T47D (cell line): ENCODE results near the gene NUP43.
"Not testable (repeated sequence)": the region's sequence is repeated elsewhere in the genome, so short reads cannot be mapped to it uniquely, and the experiment has no call there.

Experiments used
- DNase-seq, 2 experiments: peaks; one replicate each; pipeline versions ENCODE4 v3.0.0 to v3.0.0-alpha.2; 2011 to 2012; ENCODE audit warnings: low read depth in 1 of 2, low spot score in 1 of 2
- JUND ChIP-seq: IDR thresholded peaks from 2 replicates; pipeline ENCODE4 v1.6.1; 2012; ENCODE audit warnings: low read depth
- in situ Hi-C: cut with HindIII; loops from 2 replicates; pipeline ENCODE4 v1.10.0; 2016; ENCODE audit warnings: low sequenced_read_pairs, low pct_unique_long_range_greater_than_20kb

The NUP43 gene

GRCh38 chr6:149699150-149699549 is 47.2 kb downstream of the NUP43 start:
- DNase-seq = no peak
- in situ Hi-C loops = no loop called here
- TF ChIP-seq JUND = no peak

GRCh38 chr6:149698175-149698574 is 48.2 kb downstream of the NUP43 start:
- in situ Hi-C loops = no loop called here
- no peak for DNase-seq
- TF ChIP-seq JUND = no peak

GRCh38 chr6:149696901-149697300 is 49.4 kb downstream of the NUP43 start:
- no peak for TF ChIP-seq JUND
- peak; percentile 5 to 34 for DNase-seq
- in situ Hi-C loops = no loop called here

- no peak for TF ChIP-seq JUND
- DNase-seq = no peak
- in situ Hi-C loops = no loop called here
These were observed 51.4 kb downstream of the NUP43 start for GRCh38 chr6:149694921-149695320.

- DNase-seq = no peak
- in situ Hi-C loops = no loop called here
- TF ChIP-seq JUND = no peak
These were observed 55.1 kb downstream of the NUP43 start for GRCh38 chr6:149691201-149691600.

GRCh38 chr6:149686230-149686629 is 60.1 kb downstream of the NUP43 start:
- TF ChIP-seq JUND = no peak
- in situ Hi-C loops = no loop called here
- DNase-seq = no peak

- in situ Hi-C loops = no loop called here
- no peak for TF ChIP-seq JUND
- DNase-seq = no peak
These were observed 63.0 kb downstream of the NUP43 start for GRCh38 chr6:149683256-149683859.

GRCh38 chr6:149681845-149682244 is 64.5 kb downstream of the NUP43 start:
- DNase-seq, in situ Hi-C loops: not testable (repeated sequence)

GRCh38 chr6:149681209-149681608 is 65.1 kb downstream of the NUP43 start:
- no peak for TF ChIP-seq JUND
- in situ Hi-C loops = no loop called here
- DNase-seq = no peak

GRCh38 chr6:149680503-149680902 is 65.8 kb downstream of the NUP43 start:
- TF ChIP-seq JUND = no peak
- DNase-seq = no peak
- in situ Hi-C loops = no loop called here
